Measurements from ENCODE around the gene SHF.

DNA sequence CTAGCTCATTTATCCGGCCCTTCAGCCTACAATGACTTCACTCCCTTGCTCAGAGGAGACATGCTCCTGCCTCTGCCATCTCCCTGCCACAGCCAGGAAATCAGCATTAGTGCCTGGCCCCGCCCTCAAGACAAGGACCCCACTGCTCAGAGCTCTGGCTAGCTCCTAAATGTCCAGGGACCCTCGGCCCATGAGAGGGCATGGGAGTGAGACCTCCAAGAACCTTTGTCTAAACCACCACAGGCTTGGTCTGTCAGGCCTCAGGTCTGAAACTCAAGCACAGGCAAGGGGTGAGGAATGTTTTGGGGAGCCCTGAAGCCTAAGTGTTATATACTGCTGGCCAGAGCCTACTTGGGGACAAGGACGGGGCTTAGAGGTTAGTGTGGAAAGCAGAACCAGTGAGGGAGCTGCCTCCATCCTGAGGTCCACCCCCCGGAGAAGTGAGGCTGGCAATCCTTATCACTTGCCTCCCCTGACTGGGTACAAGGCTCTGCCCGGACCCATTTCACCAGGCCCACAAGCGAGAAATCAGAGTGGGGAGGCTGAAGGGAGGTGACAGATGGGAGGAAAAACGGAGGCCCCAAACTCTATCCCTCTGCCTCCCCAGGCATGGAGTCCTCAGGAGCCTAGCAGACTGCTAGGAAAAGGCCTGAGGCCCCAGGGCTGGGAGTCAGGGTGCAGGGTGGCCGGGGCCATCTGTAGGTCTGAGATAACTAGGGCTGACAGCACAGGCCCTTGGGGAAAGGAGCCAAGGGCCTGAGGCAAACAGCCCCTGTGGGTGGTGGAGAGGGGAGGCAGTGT lies 18.8 kb downstream of the SHF start:
- TF ChIP-seq, protein P1, sequence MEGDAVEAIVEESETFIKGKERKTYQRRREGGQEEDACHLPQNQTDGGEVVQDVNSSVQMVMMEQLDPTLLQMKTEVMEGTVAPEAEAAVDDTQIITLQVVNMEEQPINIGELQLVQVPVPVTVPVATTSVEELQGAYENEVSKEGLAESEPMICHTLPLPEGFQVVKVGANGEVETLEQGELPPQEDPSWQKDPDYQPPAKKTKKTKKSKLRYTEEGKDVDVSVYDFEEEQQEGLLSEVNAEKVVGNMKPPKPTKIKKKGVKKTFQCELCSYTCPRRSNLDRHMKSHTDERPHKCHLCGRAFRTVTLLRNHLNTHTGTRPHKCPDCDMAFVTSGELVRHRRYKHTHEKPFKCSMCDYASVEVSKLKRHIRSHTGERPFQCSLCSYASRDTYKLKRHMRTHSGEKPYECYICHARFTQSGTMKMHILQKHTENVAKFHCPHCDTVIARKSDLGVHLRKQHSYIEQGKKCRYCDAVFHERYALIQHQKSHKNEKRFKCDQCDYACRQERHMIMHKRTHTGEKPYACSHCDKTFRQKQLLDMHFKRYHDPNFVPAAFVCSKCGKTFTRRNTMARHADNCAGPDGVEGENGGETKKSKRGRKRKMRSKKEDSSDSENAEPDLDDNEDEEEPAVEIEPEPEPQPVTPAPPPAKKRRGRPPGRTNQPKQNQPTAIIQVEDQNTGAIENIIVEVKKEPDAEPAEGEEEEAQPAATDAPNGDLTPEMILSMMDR (IDR thresholded peaks at IDR 0.05) = no peak
- TF ChIP-seq EP300 (IDR thresholded peaks at IDR 0.05) (no peak), POLR2AphosphoS5 (IDR thresholded peaks at IDR 0.05) (no peak)
